Natural killer cell (primary cell): Measurements from ENCODE around the gene ARF1. TPM values are rescaled to one million over a fixed set of nuclear protein-coding genes. Genes with fewer than 3 reads are reported as not detected.

Experiments
- ATAC-seq, 3 donors: fragments of 150-1000 bp in 2 of 3; fragments of 200-7000 bp in 1 of 3; cut with Tn5 transposase; 1 replicate in 1 of 3; 2 replicates in 2 of 3; pipeline ENCODE4 v1.10.0; 2021; ENCODE audit warnings: mild to moderate bottlenecking in 2 of 3, moderate library complexity in 2 of 3
- DNase-seq, 2 donors: peaks; one replicate each; pipeline versions ENCODE4 v3.0.0 to v3.0.0-alpha.2; 2013 to 2021; ENCODE audit warnings: mixed read lengths in 1 of 2
- H3K27ac ChIP-seq: one replicate; pipeline ENCODE4 v1.5.1; 2013; ENCODE audit warnings: mild to moderate bottlenecking, low read length
- H3K27me3 ChIP-seq: one replicate; pipeline ENCODE4 v1.6.1; 2013; ENCODE audit warnings: low read length; ENCODE audit not compliant: control insufficient read depth, insufficient read depth
- H3K36me3 ChIP-seq: one replicate; pipeline ENCODE4 v1.6.1; 2013; ENCODE audit warnings: low read length; ENCODE audit not compliant: control insufficient read depth, insufficient read depth
- H3K4me1 ChIP-seq: one replicate; pipeline ENCODE4 v1.6.1; 2013; ENCODE audit warnings: low read length; ENCODE audit not compliant: control insufficient read depth, insufficient read depth
- H3K4me3 ChIP-seq: one replicate; pipeline ENCODE4 v1.5.1; 2013; ENCODE audit warnings: low read length
- H3K9me3 ChIP-seq: one replicate; pipeline ENCODE4 v1.6.1; 2013; ENCODE audit warnings: low read length; ENCODE audit not compliant: control insufficient read depth, insufficient read depth
- H3K27ac Mint-ChIP-seq, 2 donors: one replicate each; pipeline ENCODE4 v1.8.0; 2022; ENCODE audit warnings: mild to moderate bottlenecking in 2 of 2, mixed read lengths in 2 of 2, moderate library complexity in 1 of 2
- H3K27me3 Mint-ChIP-seq, 2 donors: one replicate each; pipeline ENCODE4 v1.8.0; 2022; ENCODE audit warnings: low read depth in 2 of 2, mixed read lengths in 2 of 2
- H3K36me3 Mint-ChIP-seq: one replicate; pipeline ENCODE4 v1.8.0; 2022; ENCODE audit warnings: mixed read lengths
- H3K4me1 Mint-ChIP-seq, 2 donors: one replicate each; pipeline ENCODE4 v1.8.0; 2022; ENCODE audit warnings: mixed read lengths in 2 of 2
- H3K4me3 Mint-ChIP-seq: one replicate; pipeline ENCODE4 v1.8.0; 2022; ENCODE audit warnings: mild to moderate bottlenecking, moderate library complexity, mixed read lengths
- H3K9me3 Mint-ChIP-seq, 2 donors: one replicate each; pipeline ENCODE4 v1.8.0; 2022; ENCODE audit warnings: mixed read lengths in 2 of 2
- CTCF ChIP-seq: fragments of 200-600 bp; IDR thresholded peaks from one replicate; pipeline ENCODE4 v1.8.0; 2022; ENCODE audit warnings: antibody characterized with exemption
- WGBS: methylation state at CpG from one replicate; pipeline ENCODE4 v1.1.7; 2013; ENCODE audit warnings: missing lambda C conversion rate; ENCODE audit not compliant: insufficient coverage; 5-methylcytosine and 5-hydroxymethylcytosine counted together
- intact Hi-C: fragments of 100-400 bp; cut with micrococcal nuclease; formaldehyde crosslinking; loops from one replicate; pipeline ENCODE4 v1.14.2; 2022
- total RNA-seq, 4 donors: library from RNA; stranded (reverse); fragments of 120-200 nt in 1 of 4; gene quantifications; one replicate each; pipeline versions ENCODE4 v1.2.3 to v1.2.4, GENCODE V29; 2013 to 2022

The ARF1 gene
- total RNA-seq, 3 donors from 2014 or later (not counting 1 experiment from before 2014, with no cell fraction given) = 368 to 427 (median 424) TPM

GRCh38 chr1:228041316-228041715, 41.2 kb upstream of the ARF1 start:
- TF ChIP-seq CTCF = no peak

GRCh38 chr1:228042508-228042907, 40.0 kb upstream of the ARF1 start:
- Histone ChIP-seq H3K36me3 (no peaks in the 10 kb centered on the region), H3K4me3 (no peak overlapping the region), H3K27me3 (peaks cover 12% of the 10 kb centered on the region), H3K27ac (no peak overlapping the region), H3K4me1 (peaks cover 4% of the 10 kb centered on the region), H3K9me3 (no peaks in the 10 kb centered on the region)
- no peaks in the 10 kb centered on the region for H3K36me3 Mint-ChIP-seq
- no peaks in the 10 kb centered on the region for H3K9me3 Mint-ChIP-seq
- intact Hi-C loops = no loop called here
- no peaks in the 10 kb centered on the region for H3K4me1 Mint-ChIP-seq
- ATAC-seq (no peak), DNase-seq (no peak)
- H3K27ac Mint-ChIP-seq = no peak overlapping the region
- H3K27me3 Mint-ChIP-seq = peaks cover 0 to 3% of the 10 kb centered on the region in 2 donors
- no peak for TF ChIP-seq CTCF
- H3K4me3 Mint-ChIP-seq = no peak overlapping the region

More at GRCh38 chr1:228041316-228041715, 41.2 kb upstream of the ARF1 start:
- Mint-ChIP-seq H3K27me3 (peaks cover 3 to 5% of the 10 kb centered on the region in 2 donors), H3K4me1 (no peaks in the 10 kb centered on the region), H3K27ac (no peak overlapping the region), H3K4me3 (no peak overlapping the region), H3K36me3 (no peaks in the 10 kb centered on the region), H3K9me3 (no peaks in the 10 kb centered on the region)
- Histone ChIP-seq H3K36me3 (no peaks in the 10 kb centered on the region), H3K27ac (no peak overlapping the region), H3K4me1 (peaks cover 7% of the 10 kb centered on the region), H3K27me3 (peaks cover 19% of the 10 kb centered on the region), H3K9me3 (no peaks in the 10 kb centered on the region), H3K4me3 (no peak overlapping the region)
- no peak for ATAC-seq
- DNase-seq = no peak
- 80% methylated on average over 2 of the region's 2 CpGs for WGBS
- intact Hi-C loops = no loop called here

GRCh38 chr1:228043281-228043848, 39.1 kb upstream of the ARF1 start:
- Mint-ChIP-seq H3K27ac (no peak overlapping the region), H3K4me1 (no peaks in the 10 kb centered on the region), H3K4me3 (no peak overlapping the region), H3K9me3 (no peaks in the 10 kb centered on the region), H3K27me3 (peaks cover 0 to 3% of the 10 kb centered on the region in 2 donors), H3K36me3 (no peaks in the 10 kb centered on the region)
- Histone ChIP-seq H3K36me3 (no peaks in the 10 kb centered on the region), H3K27me3 (peaks cover 7% of the 10 kb centered on the region), H3K4me1 (no peaks in the 10 kb centered on the region), H3K9me3 (no peaks in the 10 kb centered on the region), H3K27ac (no peak overlapping the region), H3K4me3 (no peak overlapping the region)
- DNase-seq = no peak
- intact Hi-C loops = no loop called here
- 70% methylated on average over 7 of the region's 7 CpGs for WGBS
- ATAC-seq = no peak
- no peak for TF ChIP-seq CTCF

GRCh38 chr1:228044961-228045360, 37.5 kb upstream of the ARF1 start:
- no peak for ATAC-seq
- no peak for DNase-seq
- no peaks in the 10 kb centered on the region for H3K36me3 Mint-ChIP-seq

More at GRCh38 chr1:228044961-228045360, 37.5 kb upstream of the ARF1 start:
- peaks cover 3% of the 10 kb centered on the region for H3K27me3 ChIP-seq
- Mint-ChIP-seq H3K27me3 (peaks cover 0 to 6% of the 10 kb centered on the region in 2 donors), H3K9me3 (no peaks in the 10 kb centered on the region), H3K4me1 (no peaks in the 10 kb centered on the region), H3K27ac (no peak overlapping the region), H3K4me3 (no peak overlapping the region)
- WGBS = 85% methylated on average over 3 of the region's 3 CpGs
- no peak overlapping the region for H3K27ac ChIP-seq
- no peaks in the 10 kb centered on the region for H3K36me3 ChIP-seq
- intact Hi-C loops = no loop called here
- H3K4me3 ChIP-seq = no peak overlapping the region
- no peaks in the 10 kb centered on the region for H3K9me3 ChIP-seq
- H3K4me1 ChIP-seq = no peaks in the 10 kb centered on the region
- TF ChIP-seq CTCF = no peak
